ENCODE results near the gene KCNAB1.

KCNAB1 gene

DNA sequence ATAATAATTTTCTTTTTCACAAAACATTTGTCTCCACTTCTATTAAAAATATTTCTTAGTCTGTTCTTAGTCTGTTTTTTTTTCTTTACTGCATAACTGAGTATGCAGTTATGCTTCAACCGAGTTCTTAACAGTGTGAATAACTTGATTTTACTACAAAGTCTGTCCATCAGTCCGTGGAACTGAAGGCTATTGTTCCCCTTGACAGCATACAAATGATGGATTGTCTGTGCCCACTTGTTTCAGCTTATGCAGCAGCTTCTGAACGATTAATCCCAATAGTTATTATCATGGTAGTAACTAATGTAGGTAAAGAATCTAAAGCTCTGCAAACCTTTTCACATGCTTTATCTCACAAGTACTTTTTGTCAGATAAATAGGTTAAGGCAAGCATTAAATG, 283.8 kb downstream of the KCNAB1 start:
- DNase-seq (ENCODE audit: low read depth in 2 of 2): no peak

- no peak for DNase-seq (ENCODE audit: low read depth in 2 of 2)
These were observed 286.0 kb downstream of the KCNAB1 start for GRCh38 chr3:156406393-156406792.

DNA sequence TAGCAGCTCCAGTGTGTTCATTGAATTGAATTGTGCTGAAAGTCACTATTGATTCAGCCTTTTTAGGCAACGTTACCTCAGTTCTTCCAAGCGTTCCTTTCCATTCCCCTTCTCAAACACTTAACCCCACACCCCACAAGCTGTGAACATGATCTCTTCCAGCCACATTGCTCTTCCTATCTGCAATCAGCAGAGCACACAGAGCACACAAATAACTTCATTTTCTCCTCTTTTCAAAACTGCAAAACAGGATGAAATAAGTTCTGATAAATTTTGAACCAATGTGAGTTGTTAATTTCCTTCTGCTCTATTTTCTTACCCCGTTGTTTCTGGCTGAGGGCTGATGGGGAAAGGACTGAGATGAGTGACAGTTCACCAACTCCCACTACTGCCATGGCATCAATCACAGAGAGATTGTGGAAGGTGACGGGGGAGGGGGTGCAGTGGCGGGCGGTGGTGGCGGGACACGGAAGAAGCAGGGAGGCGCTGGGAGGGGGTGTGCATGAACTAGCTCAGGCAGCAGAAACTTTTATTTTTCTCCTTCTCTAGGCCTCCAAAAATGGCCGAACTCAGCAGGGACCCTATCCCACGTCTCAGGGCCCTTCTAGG, 287.3 kb downstream of the KCNAB1 start:
- DNase-seq (ENCODE audit: low read depth in 2 of 2): no peak

GRCh38 chr3:156409694-156410093, 289.3 kb downstream of the KCNAB1 start:
- DNase-seq (ENCODE audit: low read depth in 2 of 2): no peak

- no peak for DNase-seq (ENCODE audit: low read depth in 2 of 2)
These were observed 292.2 kb downstream of the KCNAB1 start for GRCh38 chr3:156412600-156412999.

DNA sequence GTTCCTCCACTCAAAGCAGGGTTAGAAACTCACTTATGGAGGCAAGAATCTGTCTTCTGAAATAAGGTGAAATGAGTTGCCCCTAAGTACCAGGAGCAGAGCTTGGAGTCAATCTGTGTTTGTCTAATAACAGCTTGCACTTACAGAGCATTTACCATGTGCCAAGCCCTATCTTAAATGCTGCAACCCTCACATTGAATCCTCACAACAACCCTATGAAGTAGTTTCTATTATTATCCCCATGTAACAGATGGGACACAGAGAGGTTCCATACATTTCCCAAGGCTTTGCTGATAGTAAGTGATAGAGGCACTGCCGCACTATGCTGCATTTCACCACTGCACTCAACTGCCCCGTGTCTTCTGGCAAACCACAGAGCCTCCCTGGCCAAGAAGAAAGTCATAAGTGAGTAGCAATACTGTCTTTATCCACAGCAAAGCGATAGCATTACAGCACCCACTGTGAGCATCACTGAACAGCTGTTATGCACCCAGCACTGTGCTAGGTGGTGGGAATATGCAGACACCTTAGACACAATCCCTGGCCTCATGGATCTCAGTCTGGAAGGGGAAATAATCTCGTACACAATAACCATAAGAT, 293.0 kb downstream of the KCNAB1 start:
- no peak for DNase-seq (ENCODE audit: low read depth in 2 of 2)

DNA sequence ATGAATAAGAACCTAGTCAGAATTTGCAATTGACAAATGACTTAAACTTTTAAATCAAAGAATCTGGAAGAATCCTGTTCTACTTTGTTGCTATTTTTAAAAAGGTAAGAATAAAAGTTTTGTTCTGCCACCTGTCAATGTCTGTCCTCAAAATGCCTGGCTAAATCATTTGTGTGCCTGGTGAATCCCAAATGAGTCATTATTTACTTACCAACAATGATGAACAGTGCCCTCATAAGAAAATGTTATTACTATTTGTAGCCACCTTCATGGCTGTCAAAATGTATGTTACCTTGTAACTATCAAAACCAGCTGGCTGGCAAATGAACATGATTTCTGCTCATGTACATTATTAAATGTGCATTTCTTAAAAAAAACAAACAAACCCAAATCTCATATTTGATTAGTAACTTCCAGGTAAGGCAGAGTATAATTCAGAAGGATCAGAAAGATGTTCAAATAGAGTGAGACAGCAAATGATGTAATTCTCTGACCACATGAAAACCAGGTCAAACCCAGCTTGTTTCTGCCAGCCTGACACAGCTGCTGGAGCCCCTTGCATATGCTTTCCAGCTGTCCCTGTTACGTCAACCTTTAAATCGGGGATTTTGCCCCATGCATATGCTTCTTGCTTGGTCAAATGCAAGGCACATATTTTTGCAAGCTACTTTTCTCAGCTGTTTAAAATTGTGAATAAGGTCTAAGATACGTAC, 296.6 kb downstream of the KCNAB1 start:
- DNase-seq (ENCODE audit: low read depth in 2 of 2): no peak

- no peak for DNase-seq (ENCODE audit: low read depth in 2 of 2)
These were observed 297.3 kb downstream of the KCNAB1 start for GRCh38 chr3:156417559-156418132.

DNA sequence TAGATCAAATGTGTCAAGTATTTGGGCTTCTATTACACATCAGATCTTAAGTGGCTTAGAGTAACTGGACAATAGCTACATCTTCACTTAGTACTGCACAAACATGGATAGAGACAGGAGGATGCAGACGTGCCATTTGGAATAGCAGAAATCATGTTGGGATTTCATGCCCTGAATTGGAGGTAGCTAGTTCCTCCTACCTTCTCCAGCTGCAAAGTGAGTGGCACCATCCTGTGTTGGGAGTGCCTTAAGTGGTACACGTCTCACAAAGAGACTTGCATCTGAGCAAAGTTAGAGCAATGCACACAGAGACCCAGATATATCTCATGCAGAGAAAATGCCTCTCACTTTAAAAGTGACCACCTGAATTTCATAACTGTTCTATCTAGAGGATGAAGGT, 298.1 kb downstream of the KCNAB1 start:
- DNase-seq (ENCODE audit: low read depth in 2 of 2): no peak

GRCh38 chr3:156421534-156421933, 301.2 kb downstream of the KCNAB1 start:
- DNase-seq (ENCODE audit: low read depth in 2 of 2): no peak

DNA sequence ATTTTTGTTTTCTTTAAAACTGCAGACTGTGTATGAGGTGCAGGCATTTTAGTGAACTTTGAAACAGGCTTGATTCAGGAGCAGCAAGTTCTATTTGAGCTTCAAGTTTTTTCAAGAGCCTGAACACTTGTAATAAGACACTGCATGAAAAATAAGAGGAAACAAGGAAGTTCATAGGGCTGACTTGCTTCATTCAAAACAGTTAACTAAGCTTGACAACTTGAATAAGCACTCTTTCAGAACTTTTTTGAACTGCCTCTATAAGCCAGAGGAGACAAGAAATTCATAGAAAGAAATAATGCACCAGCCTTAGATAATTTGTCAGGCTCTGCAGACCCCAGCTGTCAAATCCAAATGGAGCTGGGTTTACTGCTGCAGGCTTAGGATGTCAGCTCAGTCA, 304.4 kb downstream of the KCNAB1 start:
- no peak for DNase-seq (ENCODE audit: low read depth in 2 of 2)

- no peak for DNase-seq (ENCODE audit: low read depth in 2 of 2)
These were observed 305.3 kb downstream of the KCNAB1 start for GRCh38 chr3:156425651-156426050.

DNA sequence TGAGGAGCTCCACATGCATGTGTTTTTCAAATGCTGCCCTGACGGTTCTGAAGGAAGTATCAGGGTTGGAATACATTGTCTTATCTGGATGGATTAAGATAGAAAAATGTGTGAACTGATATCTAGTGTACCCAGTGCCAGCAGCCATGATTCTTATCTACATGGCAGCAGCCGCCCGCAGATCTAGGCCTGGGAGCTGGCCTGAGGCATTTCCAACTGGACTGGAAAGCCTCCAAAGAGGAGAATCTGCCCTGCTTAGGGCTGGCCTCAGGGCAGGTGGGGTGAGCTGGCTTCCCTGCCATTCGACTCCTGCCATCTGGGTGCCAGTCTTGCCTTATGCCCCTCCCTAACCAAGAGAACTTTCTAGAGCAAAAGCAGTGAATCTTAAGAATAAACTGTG, 308.7 kb downstream of the KCNAB1 start:
- no peak for DNase-seq (ENCODE audit: low read depth in 2 of 2)

DNA sequence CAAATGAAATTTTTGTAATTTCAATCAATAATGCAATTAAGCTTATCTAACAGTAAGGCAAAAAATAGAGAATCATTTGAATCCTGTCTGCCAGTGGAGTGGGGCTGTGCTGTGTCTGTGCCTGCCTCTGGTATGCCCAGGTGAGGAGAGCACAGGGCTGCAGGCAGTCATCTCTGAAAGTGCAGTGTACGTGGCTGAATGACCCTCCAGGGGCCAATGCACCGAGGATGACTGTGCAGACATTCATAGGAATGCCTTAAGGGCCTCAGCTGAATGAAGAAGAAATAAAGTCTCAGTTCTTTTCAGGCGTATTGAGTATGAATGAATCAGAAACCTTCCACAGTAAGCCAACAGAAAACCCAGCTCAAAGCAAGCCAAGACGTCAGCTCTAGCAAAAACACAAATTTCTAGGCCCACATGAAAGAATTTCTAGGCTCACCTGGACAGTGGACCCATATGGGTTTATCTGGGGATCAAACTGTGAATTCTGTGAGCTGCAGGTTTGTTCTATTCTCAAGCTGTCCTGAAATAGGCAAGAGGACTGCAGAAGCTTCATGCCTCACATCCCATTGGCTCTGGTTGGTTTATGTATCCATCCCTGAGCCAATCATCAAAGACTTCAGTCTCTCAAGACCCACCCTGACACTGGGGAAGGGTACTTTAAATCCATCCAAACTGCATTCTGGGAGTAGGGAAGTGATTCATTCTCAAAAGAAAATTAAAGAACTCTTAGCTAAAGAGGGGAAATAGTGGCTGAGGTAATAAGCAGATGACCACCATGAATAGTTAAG, 311.2 kb downstream of the KCNAB1 start:
- DNase-seq (ENCODE audit: low read depth in 2 of 2): no peak

DNA sequence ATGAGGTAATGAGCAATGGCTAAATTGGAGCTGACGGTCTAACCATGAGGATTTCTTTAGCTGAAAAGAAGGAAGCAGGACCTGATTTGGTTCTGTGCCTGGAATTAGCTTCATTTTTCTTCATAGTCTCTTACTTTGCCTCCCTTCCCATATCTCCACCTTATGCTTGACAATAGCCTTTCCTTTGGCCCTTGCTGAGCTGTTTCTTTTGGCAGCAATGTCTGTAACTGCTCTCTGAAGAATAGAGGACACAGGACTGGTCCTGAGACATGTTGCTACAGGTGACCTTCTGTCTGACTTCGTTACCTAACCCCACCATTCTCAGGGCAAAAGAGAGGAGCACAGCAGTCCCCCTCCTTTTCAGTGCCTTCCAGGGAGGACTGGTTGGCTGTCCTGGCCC, 312.2 kb downstream of the KCNAB1 start:
- DNase-seq (ENCODE audit: low read depth in 2 of 2): no peak

DNA sequence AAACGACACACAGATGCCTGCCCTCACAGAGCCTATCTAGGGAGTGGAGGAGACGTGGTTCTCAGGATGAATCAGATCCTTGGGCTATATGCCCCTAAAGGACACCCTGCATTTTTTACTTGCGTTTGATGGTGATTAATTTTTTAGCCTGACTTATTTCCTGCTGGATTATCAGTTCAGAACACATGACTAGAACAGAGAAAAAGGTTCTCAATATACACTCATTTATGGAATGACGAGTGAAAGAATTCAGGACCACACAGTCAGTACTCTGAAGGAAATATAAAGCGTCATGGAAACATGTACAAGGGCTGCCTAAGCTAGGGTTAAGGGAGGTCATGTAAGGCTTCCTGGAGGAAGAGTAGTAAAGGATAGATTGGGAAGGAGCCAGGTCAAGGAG, 312.8 kb downstream of the KCNAB1 start:
- no peak for DNase-seq (ENCODE audit: low read depth in 2 of 2)

GRCh38 chr3:156433910-156434309, 313.5 kb downstream of the KCNAB1 start:
- no peak for DNase-seq (ENCODE audit: low read depth in 2 of 2)

- no peak for DNase-seq (ENCODE audit: low read depth in 2 of 2)
These were observed 314.5 kb downstream of the KCNAB1 start for GRCh38 chr3:156434921-156435320.

GRCh38 chr3:156443079-156443478, 322.7 kb downstream of the KCNAB1 start:
- no peak for DNase-seq (ENCODE audit: low read depth in 2 of 2)

GRCh38 chr3:156445117-156446090, 325.0 kb downstream of the KCNAB1 start:
- DNase-seq (ENCODE audit: low read depth in 2 of 2): no peak

DNA sequence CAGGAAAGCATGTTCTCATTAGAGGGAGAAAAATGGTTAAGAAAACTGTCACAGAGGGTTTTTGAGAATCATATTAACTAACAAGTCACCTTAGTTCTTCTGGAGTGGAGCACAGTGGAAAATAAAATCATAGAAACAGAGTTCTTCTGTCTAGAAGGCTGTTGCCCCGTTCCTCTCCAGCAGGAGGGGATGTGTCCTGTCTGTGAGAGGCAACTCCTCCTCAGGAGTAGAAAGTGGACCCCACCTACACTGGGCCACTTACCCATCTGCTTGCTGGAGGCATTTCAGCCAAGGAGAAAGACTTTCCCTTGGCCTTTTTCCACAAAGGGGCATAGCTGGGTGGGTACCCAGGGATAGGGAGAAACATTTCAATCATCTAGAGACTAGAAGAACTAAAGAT, 327.9 kb downstream of the KCNAB1 start:
- no peak for DNase-seq (ENCODE audit: low read depth in 2 of 2)

Measured in fibroblast of skin of left quadriceps (primary cell).